Measurements from ENCODE around the gene NR2F1.
"Not testable (repeated sequence)": the region's sequence is repeated elsewhere in the genome, so short reads cannot be mapped to it uniquely, and the experiment has no call there.

GRCh38 chr5:93549594-93549993 is 33.4 kb upstream of the NR2F1 start:
- TF ChIP-seq, protein P1, sequence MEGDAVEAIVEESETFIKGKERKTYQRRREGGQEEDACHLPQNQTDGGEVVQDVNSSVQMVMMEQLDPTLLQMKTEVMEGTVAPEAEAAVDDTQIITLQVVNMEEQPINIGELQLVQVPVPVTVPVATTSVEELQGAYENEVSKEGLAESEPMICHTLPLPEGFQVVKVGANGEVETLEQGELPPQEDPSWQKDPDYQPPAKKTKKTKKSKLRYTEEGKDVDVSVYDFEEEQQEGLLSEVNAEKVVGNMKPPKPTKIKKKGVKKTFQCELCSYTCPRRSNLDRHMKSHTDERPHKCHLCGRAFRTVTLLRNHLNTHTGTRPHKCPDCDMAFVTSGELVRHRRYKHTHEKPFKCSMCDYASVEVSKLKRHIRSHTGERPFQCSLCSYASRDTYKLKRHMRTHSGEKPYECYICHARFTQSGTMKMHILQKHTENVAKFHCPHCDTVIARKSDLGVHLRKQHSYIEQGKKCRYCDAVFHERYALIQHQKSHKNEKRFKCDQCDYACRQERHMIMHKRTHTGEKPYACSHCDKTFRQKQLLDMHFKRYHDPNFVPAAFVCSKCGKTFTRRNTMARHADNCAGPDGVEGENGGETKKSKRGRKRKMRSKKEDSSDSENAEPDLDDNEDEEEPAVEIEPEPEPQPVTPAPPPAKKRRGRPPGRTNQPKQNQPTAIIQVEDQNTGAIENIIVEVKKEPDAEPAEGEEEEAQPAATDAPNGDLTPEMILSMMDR (IDR thresholded peaks at IDR 0.05) = not testable (repeated sequence)
- not testable (repeated sequence) for TF ChIP-seq POLR2A (IDR thresholded peaks at IDR 0.05)

Measured in thyroid gland (tissue), 4 donors.